Transverse colon (tissue), 4 donors: ENCODE results near the gene TMEM129. TPM values are rescaled to one million over a fixed set of nuclear protein-coding genes. Genes with fewer than 3 reads are reported as not detected.

Source experiments
- DNase-seq: peaks from one replicate; pipeline ENCODE4 v3.0.0-alpha.2; 2019
- H3K27ac ChIP-seq, 4 donors: fragments of 200-600 bp; sonication (generic); 2 replicates each; pipeline ENCODE4 v1.5.1; 2016 to 2018; ENCODE audit warnings: inconsistent platforms in 4 of 4
- H3K27me3 ChIP-seq: fragments of 200-600 bp; sonication (generic); 2 replicates; pipeline ENCODE4 v1.5.1; 2017; ENCODE audit warnings: inconsistent platforms
- H3K36me3 ChIP-seq, 4 donors: fragments of 200-600 bp; sonication (generic); 2 replicates each; pipeline ENCODE4 v1.5.1; 2017 to 2019; ENCODE audit warnings: inconsistent platforms in 4 of 4
- H3K4me1 ChIP-seq, 4 donors: fragments of 200-600 bp; sonication (generic); 2 replicates each; pipeline ENCODE4 v1.5.1; 2017 to 2020; ENCODE audit warnings: inconsistent platforms in 4 of 4
- H3K4me3 ChIP-seq, 4 donors: fragments of 200-600 bp; sonication (generic); 1 replicate in 1 of 4; 2 replicates in 3 of 4; pipeline versions ENCODE4 v1.5.1 to v1.6.1; 2017 to 2019; ENCODE audit warnings: inconsistent platforms in 4 of 4
- H3K9me3 ChIP-seq, 2 donors: fragments of 200-600 bp; sonication (generic); 2 replicates each; pipeline ENCODE4 v1.5.1; 2017 to 2019; ENCODE audit warnings: inconsistent platforms in 2 of 2
- CTCF ChIP-seq, 5 experiments: fragments of 200-600 bp in 3 of 5; fragments of 450-650 bp in 2 of 5; sonication (generic) in 3 of 5; IDR thresholded peaks; 1 replicate in 2 of 5; 2 replicates in 3 of 5; pipeline ENCODE4 v1.5.1; 2016 to 2017; ENCODE audit warnings: antibody characterized with exemption in 5 of 5, inconsistent platforms in 3 of 5, mild to moderate bottlenecking in 2 of 5, moderate library complexity in 1 of 5
- EP300 ChIP-seq: sonication (generic); formaldehyde crosslinking; IDR thresholded peaks from one replicate; pipeline ENCODE4 v1.6.1; 2017; ENCODE audit warnings: antibody characterized with exemption, low read depth
- POLR2A ChIP-seq: fragments of 450-650 bp; IDR thresholded peaks from one replicate; pipeline ENCODE4 v1.6.1; 2016; ENCODE audit warnings: antibody characterized with exemption, mild to moderate bottlenecking, moderate library complexity
- POLR2AphosphoS5 ChIP-seq, 3 donors: sonication (generic); formaldehyde crosslinking; IDR thresholded peaks; one replicate each; pipeline ENCODE4 v1.6.1; 2016; ENCODE audit warnings: antibody characterized with exemption in 3 of 3
- WGBS, 2 donors: methylation state at CpG; one replicate each; pipeline ENCODE4 v1.1.5; 2018; ENCODE audit warnings: low coverage in 1 of 2; 5-methylcytosine and 5-hydroxymethylcytosine counted together
- in situ Hi-C, 4 donors: fragments of 200-750 bp; cut with MboI; loops; one replicate each; pipeline versions ENCODE4 v1.15.0 to v1.15.1; 2017; ENCODE audit warnings: low sequenced_read_pairs in 3 of 4, low pct_ligation_motif_present in 1 of 4, low pct_unique_long_range_greater_than_20kb in 1 of 4
- intact Hi-C: fragments of 100-400 bp; cut with DNase I; formaldehyde crosslinking; loops from one replicate; pipeline ENCODE4 v1.15.1; 2023; ENCODE audit warnings: low total_unique reads
- total RNA-seq, 4 donors: library from RNA; depleted of rRNA; stranded (reverse); fragments of >200 nt; gene quantifications; one replicate each; pipeline ENCODE4 v1.1.0, GENCODE V29; 2016

The TMEM129 gene
- total RNA-seq, 4 donors from 2014 or later, result 66.1 to 116 (median 86.6) TPM

- DNase-seq, result no peak
- WGBS, 2 donors, result 91% methylated on average over 23 of the region's 32 CpGs; no CpG with 5 or more reads in 1 of the 2 donors
- no peak overlapping the region for H3K27ac ChIP-seq
- H3K4me1 ChIP-seq, result peaks cover 24 to 56% (median 44%) of the 10 kb centered on the region in 4 donors
- no peak for TF ChIP-seq POLR2A
- no peak for TF ChIP-seq CTCF (IDR thresholded peaks at IDR 0.05)
- TF ChIP-seq POLR2AphosphoS5 (IDR thresholded peaks at IDR 0.05), result no peak
- no peak for TF ChIP-seq EP300
- H3K27me3 ChIP-seq, result no peaks in the 10 kb centered on the region
- intact Hi-C loops, result no loop called here
- in situ Hi-C loops, result no loop called here
- no peaks in the 10 kb centered on the region for H3K9me3 ChIP-seq
- no peak overlapping the region for H3K4me3 ChIP-seq
- peaks cover 0 to 9% (median 0%) of the 10 kb centered on the region in 4 donors for H3K36me3 ChIP-seq
Observed at GRCh38 chr4:1717129-1718094, 3.7 kb downstream of the TMEM129 start.

- WGBS, 2 donors, result 86% methylated on average over 15 of the region's 15 CpGs; no CpG with 5 or more reads in 1 of the 2 donors
- Histone ChIP-seq H3K36me3 (peaks cover 0 to 9% (median 0%) of the 10 kb centered on the region in 4 donors), H3K27ac (peak overlapping the region in 1 of 4 donors; percentile 25), H3K9me3 (no peaks in the 10 kb centered on the region), H3K4me1 (peaks cover 19 to 47% (median 36%) of the 10 kb centered on the region in 4 donors), H3K4me3 (no peak overlapping the region), H3K27me3 (no peaks in the 10 kb centered on the region)
- DNase-seq, result no peak
- TF ChIP-seq CTCF (IDR thresholded peaks at IDR 0.05) (no peak), EP300 (no peak), POLR2A (no peak), POLR2AphosphoS5 (IDR thresholded peaks at IDR 0.05) (no peak)
- intact Hi-C loops (no loop called here), in situ Hi-C loops (no loop called here)
Observed at GRCh38 chr4:1716065-1716945, 4.8 kb downstream of the TMEM129 start.

DNA sequence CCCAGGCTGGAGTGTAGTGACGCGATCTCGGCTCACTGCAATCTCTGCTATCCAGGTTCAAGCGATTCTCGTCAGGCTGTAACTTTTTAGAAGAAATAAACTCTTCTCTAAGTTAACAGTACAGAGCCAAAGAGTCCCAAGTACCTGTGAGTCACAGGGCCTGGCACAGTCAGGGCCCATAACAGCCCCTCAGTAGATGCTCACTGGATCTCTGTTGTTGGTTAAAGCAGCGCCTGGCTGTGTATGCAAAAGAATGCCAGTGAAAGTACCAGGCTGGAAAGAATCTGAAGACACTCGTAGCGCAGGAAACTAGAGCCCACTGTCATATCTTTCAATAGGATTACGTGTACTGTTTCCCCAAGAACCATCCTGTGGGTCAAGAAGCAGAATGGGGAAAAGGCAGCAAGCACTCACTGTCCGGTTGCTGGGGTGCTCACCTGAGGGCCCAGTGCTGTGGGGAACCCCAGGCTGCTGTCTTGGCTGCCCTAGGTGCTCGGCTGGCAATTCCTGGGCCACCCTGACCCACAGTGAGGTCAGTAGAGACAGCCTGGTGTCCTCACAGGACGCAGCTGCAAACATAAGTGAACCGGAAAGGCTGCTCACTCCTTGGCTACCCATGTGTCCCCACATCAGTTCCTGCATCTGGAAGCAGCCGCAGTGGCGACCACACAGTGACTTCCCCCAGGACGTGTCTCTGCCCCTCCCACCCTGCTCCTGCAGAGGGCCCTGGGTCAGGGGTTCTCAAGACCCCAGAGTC lies 5.9 kb downstream of the TMEM129 start:
- Histone ChIP-seq H3K9me3 (no peaks in the 10 kb centered on the region), H3K4me3 (no peak overlapping the region), H3K4me1 (peaks cover 24 to 58% (median 46%) of the 10 kb centered on the region in 4 donors), H3K36me3 (peaks cover 0 to 9% (median 0%) of the 10 kb centered on the region in 4 donors), H3K27ac (peak overlapping the region in 2 of 4 donors; percentile 15 to 25), H3K27me3 (no peaks in the 10 kb centered on the region)
- intact Hi-C loops, result no loop called here
- WGBS, 2 donors, result 60 to 77% methylated on average over 3 to 16 of the region's 16 CpGs
- peak; percentile 31 for DNase-seq
- in situ Hi-C loops, result no loop called here
- no peak for TF ChIP-seq EP300
- no peak for TF ChIP-seq CTCF (IDR thresholded peaks at IDR 0.05)
- TF ChIP-seq POLR2AphosphoS5 (IDR thresholded peaks at IDR 0.05), result no peak
- TF ChIP-seq POLR2A, result no peak
